GM18868 (cell line): ENCODE data around the gene PPP1R14B.

Experiments
- ATAC-seq: cut with Tn5 transposase; IDR thresholded peaks from one replicate; pipeline ENCODE4 v1.9.1; 2021; ENCODE audit warnings: mild to moderate bottlenecking, moderate library complexity; ENCODE audit not compliant: unreplicated experiment

Gene PPP1R14B

GRCh38 chr11:64218628-64219353 is 28.0 kb downstream of the PPP1R14B start:
- no peak for ATAC-seq

DNA sequence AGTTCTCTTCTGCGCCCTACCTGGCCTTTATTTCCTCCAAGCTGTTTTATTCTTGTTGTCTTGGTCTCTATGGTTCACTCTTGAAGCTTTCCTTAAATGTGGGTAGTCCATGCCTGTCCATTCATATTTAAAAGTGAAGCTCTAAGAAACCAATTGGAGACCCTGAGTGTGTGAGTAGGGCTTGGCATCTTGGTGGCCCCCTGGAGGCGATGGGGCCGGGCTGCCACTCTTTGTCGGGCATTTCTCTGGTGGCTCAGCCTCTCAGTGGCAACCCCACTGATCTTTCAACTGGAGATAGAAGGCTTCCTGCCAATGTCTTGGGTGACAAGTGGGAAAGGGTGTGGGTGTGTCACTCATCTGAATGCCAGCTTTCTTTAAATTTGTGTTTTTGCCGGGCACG is 29.9 kb downstream of the PPP1R14B start:
- no peak for ATAC-seq

- no peak for ATAC-seq
These were observed 35.4 kb downstream of the PPP1R14B start for GRCh38 chr11:64211181-64211872.

- ATAC-seq: no peak
These were observed 36.3 kb downstream of the PPP1R14B start for GRCh38 chr11:64210301-64211020.

GRCh38 chr11:64209563-64209843 is 37.2 kb downstream of the PPP1R14B start:
- ATAC-seq: no peak

GRCh38 chr11:64208796-64209562 is 37.8 kb downstream of the PPP1R14B start:
- no peak for ATAC-seq

DNA sequence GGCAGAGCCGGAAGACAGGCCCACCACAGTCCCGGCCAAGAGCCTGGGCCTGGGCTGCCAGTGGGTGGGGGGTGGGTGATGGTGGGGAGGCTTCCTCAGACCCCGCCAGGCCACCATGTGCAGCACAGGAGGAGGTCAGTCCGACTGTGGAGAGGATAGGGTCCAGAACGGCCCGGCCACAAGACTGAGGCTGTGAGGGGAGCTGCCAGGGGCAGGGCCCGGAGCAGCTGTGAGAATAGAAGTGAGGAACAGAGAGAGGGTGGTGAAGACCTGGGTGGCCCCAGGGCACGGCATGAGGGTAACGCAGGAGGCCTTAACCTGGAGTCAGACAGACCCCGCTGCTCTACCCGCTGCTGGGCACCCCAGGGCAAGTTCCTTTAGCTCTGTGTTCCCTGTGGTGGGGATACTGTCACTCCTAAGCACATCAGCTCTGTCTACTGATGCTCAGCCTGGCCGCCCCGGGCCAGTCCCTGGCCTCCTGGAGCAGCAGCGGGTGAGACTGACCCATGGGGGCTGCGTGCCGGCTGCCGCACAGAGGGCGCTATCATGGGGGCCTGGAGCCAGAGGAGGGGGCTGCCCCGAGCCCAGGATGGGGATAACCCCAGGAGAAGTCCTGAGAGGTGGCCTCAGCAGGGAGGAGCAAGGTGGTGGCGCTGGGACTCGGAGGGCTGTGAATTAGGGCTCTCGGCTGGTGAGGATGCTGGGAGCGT is 38.5 kb downstream of the PPP1R14B start:
- no peak for ATAC-seq

DNA sequence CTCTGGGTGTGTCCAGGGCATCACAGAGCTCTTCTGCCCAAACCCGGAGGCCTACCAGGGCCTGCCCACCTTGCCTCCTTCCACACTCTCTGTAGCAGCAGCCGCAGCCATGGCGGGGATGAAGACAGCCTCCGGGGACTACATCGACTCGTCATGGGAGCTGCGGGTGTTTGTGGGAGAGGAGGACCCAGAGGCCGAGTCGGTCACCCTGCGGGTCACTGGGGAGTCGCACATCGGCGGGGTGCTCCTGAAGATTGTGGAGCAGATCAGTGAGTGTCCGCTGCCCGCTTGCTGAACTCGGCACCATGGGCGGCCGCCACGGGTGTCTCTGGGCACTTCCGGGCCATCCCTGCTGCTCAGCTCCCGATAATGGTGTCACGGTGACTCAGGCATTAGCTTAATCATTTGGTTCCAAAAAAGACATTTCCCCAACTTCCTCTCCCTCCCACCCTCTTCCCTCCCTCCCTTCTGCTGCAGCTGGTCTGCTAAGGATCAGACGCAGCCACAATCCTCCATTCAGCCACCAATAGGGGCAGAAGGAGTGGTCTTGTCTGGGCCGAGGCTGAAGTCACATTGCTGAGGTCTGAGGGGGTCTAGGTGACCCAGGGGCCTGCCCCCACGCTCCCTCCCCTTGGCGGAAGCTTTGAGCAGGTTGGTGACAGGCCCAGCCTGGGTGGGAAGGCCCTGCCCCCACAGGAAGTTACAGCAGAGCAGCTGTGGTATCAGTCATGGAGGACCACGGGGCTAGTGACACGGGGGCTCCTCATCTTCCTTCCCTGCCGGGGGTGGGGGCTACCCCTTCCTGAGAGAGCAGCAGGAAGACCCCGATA is 39.3 kb downstream of the PPP1R14B start:
- ATAC-seq: peak; percentile 51

- no peak for ATAC-seq
These were observed 40.1 kb downstream of the PPP1R14B start, which contains the start of gene FERMT3 for GRCh38 chr11:64206457-64207255. TSS of gene FERMT3 (plus strand) at chr11:64206721. CDS start at chr11:64207365, 644 bp downstream.

GRCh38 chr11:64204464-64204989 is 42.2 kb downstream of the PPP1R14B start:
- ATAC-seq: no peak

GRCh38 chr11:64204080-64204440 is 42.7 kb downstream of the PPP1R14B start:
- ATAC-seq: no peak

DNA sequence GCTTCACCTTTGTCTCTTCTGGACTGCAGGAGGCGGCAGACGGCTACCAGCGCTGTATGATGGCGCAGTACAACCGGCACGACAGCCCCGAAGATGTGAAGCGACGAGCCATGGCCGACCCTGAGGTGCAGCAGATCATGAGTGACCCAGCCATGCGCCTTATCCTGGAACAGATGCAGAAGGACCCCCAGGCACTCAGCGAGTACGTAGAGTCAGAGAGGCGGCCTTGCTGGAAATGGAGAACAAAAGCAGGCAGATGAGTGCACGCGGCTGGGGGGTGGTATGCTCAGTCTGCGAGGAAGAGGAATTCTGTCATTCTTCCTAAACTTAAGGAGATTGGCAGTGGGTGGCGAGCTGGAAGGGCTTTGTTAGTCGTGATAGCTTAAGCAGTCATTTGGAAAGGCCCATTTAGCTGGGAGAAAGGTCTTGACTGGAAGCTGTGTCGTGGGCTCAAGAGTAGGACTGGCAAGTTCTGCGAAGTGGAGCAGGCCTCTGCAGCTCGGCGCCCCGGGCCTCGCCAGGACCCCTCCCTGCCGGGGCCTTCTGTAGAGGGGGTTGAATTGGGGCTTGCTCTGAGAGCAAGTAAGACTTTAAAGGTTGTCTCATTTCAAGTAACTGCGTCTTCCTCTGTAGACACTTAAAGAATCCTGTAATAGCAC is 43.2 kb downstream of the PPP1R14B start:
- ATAC-seq: no peak

GRCh38 chr11:64202992-64203391 is 43.8 kb downstream of the PPP1R14B start:
- ATAC-seq: no peak

DNA sequence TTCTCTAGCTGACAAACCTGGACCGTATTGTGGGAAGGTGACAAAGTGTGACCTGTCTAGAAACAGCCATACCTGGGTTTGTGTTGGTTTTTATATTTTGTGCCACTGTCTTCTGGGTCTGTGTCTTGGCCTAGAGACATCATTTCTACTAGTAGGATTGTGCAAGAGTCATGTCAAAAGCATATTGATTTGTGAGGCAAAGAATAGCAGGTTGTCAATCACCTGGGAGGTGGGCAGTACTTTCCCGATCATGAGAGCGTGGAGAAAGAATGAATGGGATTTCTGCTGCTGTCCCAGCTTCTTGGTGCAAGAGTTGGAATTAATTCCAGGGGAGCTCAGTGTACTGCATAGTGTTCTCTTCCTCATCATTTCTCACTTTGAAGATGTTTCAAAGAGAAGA is 45.2 kb downstream of the PPP1R14B start:
- ATAC-seq: no peak

GRCh38 chr11:64198511-64198910 is 48.2 kb downstream of the PPP1R14B start:
- no peak for ATAC-seq

- ATAC-seq: no peak
These were observed 50.1 kb downstream of the PPP1R14B start for GRCh38 chr11:64196626-64197025.
